GM18951 (cell line): ENCODE measurements around the gene PTH2R.
"Not testable (repeated sequence)": the region's sequence is repeated elsewhere in the genome, so short reads cannot be mapped to it uniquely, and the experiment has no call there.

Source experiments
- POLR2A ChIP-seq: IDR thresholded peaks from 4 replicates; pipeline ENCODE4 v1.6.1; 2011; ENCODE audit warnings: mild to moderate bottlenecking; ENCODE audit not compliant: insufficient read length, insufficient read depth; ENCODE audit errors: extremely low read depth
- in situ Hi-C: fragments of 300-500 bp; cut with MboI; formaldehyde crosslinking; loops from one replicate; pipeline ENCODE4 v1.12.0; 2022; ENCODE audit warnings: low sequenced_read_pairs, mixed read lengths, inconsistent platforms; ENCODE audit not compliant: unreplicated experiment

The PTH2R gene

GRCh38 chr2:208415897-208416296 lies 9.3 kb downstream of the PTH2R start:
- no peak for TF ChIP-seq POLR2A
- in situ Hi-C loops, result loop anchor here (25.0 kb wide), 1 partner anchor 796 kb away; no protein-coding TSS in a partner anchor

GRCh38 chr2:208426412-208427045 lies 19.9 kb downstream of the PTH2R start:
- no peak for TF ChIP-seq POLR2A
- in situ Hi-C loops, result no loop called here

GRCh38 chr2:208437755-208438154 lies 31.2 kb downstream of the PTH2R start:
- no peak for TF ChIP-seq POLR2A
- in situ Hi-C loops, result no loop called here

GRCh38 chr2:208440716-208441115 lies 34.1 kb downstream of the PTH2R start:
- no peak for TF ChIP-seq POLR2A
- in situ Hi-C loops, result no loop called here

- in situ Hi-C loops, result no loop called here
- TF ChIP-seq POLR2A, result no peak
Measured at GRCh38 chr2:208441951-208442350, 35.4 kb downstream of the PTH2R start.

GRCh38 chr2:208447447-208447846 lies 40.9 kb downstream of the PTH2R start:
- in situ Hi-C loops, result not testable (repeated sequence)

- in situ Hi-C loops, result no loop called here
- TF ChIP-seq POLR2A, result no peak
Measured at GRCh38 chr2:208451061-208451460, 44.5 kb downstream of the PTH2R start.

- no peak for TF ChIP-seq POLR2A
- in situ Hi-C loops, result no loop called here
Measured at GRCh38 chr2:208454861-208455260, 48.3 kb downstream of the PTH2R start.

GRCh38 chr2:208463721-208464120 lies 57.1 kb downstream of the PTH2R start:
- in situ Hi-C loops, result no loop called here
- TF ChIP-seq POLR2A, result no peak

GRCh38 chr2:208464205-208464604 lies 57.6 kb downstream of the PTH2R start:
- TF ChIP-seq POLR2A, result no peak
- in situ Hi-C loops, result no loop called here

- in situ Hi-C loops, result no loop called here
- TF ChIP-seq POLR2A, result no peak
Measured at GRCh38 chr2:208466151-208466919, 59.7 kb downstream of the PTH2R start.

GRCh38 chr2:208466920-208467298 lies 60.3 kb downstream of the PTH2R start:
- TF ChIP-seq POLR2A, result no peak
- in situ Hi-C loops, result no loop called here

- in situ Hi-C loops, result no loop called here
- no peak for TF ChIP-seq POLR2A
Measured at GRCh38 chr2:208467564-208467963, 61.0 kb downstream of the PTH2R start.

- no peak for TF ChIP-seq POLR2A
- in situ Hi-C loops, result no loop called here
Measured at GRCh38 chr2:208477741-208478140, 71.1 kb downstream of the PTH2R start.
